CD4-positive, alpha-beta memory T cell (primary cell): ENCODE data around the gene SLC16A10. TPM values are rescaled to one million over a fixed set of nuclear protein-coding genes. Genes with fewer than 3 reads are reported as not detected.
"Not testable (repeated sequence)": the region's sequence is repeated elsewhere in the genome, so short reads cannot be mapped to it uniquely, and the experiment has no call there.

Source experiments
- CTCF ChIA-PET: fragments of 350-600 bp; sonication (Branson Sonifier 250); formaldehyde crosslinking; loops from one replicate; lab custom pipeline; 2021; ENCODE audit warnings: inconsistent platforms; ENCODE audit not compliant: partially characterized antibody; lab: Charles Lee
- POLR2A ChIA-PET: fragments of 350-600 bp; sonication (Branson Sonifier 250); formaldehyde crosslinking; loops from one replicate; lab custom pipeline; 2021; ENCODE audit not compliant: partially characterized antibody; lab: Charles Lee
- DNase-seq, 5 donors: peaks; one replicate each; pipeline versions ENCODE4 v3.0.0 to v3.0.0-alpha.2; 2020 to 2022; ENCODE audit warnings: mixed read lengths in 1 of 5
- H3K27ac ChIP-seq: one replicate; pipeline ENCODE4 v1.7.0; 2013; ENCODE audit warnings: low read depth, low read length
- H3K27me3 ChIP-seq: 2 replicates; pipeline ENCODE4 v1.7.0; 2013; ENCODE audit warnings: mild to moderate bottlenecking, low read length, moderate library complexity; ENCODE audit not compliant: insufficient read depth
- H3K36me3 ChIP-seq: 2 replicates; pipeline ENCODE4 v1.7.0; 2013; ENCODE audit warnings: mild to moderate bottlenecking, low read length, moderate library complexity; ENCODE audit not compliant: insufficient read depth
- H3K4me1 ChIP-seq: 2 replicates; pipeline ENCODE4 v1.7.0; 2013; ENCODE audit warnings: mild to moderate bottlenecking, low read length, moderate library complexity; ENCODE audit not compliant: insufficient read depth
- H3K4me3 ChIP-seq, 2 donors: one replicate each; pipeline ENCODE4 v1.7.0; 2013; ENCODE audit warnings: low read length in 2 of 2, mild to moderate bottlenecking in 1 of 2
- H3K9me3 ChIP-seq, 2 donors: one replicate each; pipeline ENCODE4 v1.7.0; 2013; ENCODE audit warnings: low read length in 2 of 2, control low read depth in 1 of 2; ENCODE audit not compliant: control insufficient read depth in 1 of 2
- H3K27ac Mint-ChIP-seq, 7 donors: one replicate each; pipeline ENCODE4 v1.8.0; 2020 to 2021; ENCODE audit warnings: mixed read lengths in 7 of 7, mild to moderate bottlenecking in 6 of 7, inconsistent platforms in 3 of 7, moderate library complexity in 3 of 7
- H3K27me3 Mint-ChIP-seq, 2 donors: one replicate each; pipeline ENCODE4 v1.8.0; 2020 to 2021; ENCODE audit warnings: mixed read lengths in 2 of 2
- H3K36me3 Mint-ChIP-seq, 2 donors: one replicate each; pipeline ENCODE4 v1.8.0; 2020 to 2021; ENCODE audit warnings: mixed read lengths in 2 of 2, inconsistent platforms in 1 of 2, mild to moderate bottlenecking in 1 of 2
- H3K4me1 Mint-ChIP-seq, 4 donors: one replicate each; pipeline ENCODE4 v1.8.0; 2020 to 2021; ENCODE audit warnings: mixed read lengths in 4 of 4, mild to moderate bottlenecking in 1 of 4
- H3K4me3 Mint-ChIP-seq, 8 donors: one replicate each; pipeline ENCODE4 v1.8.0; 2020 to 2021; ENCODE audit warnings: mixed read lengths in 8 of 8, mild to moderate bottlenecking in 7 of 8, moderate library complexity in 6 of 8, inconsistent platforms in 3 of 8
- H3K9me3 Mint-ChIP-seq, 8 donors: one replicate each; pipeline ENCODE4 v1.8.0; 2020 to 2021; ENCODE audit warnings: mixed read lengths in 8 of 8, mild to moderate bottlenecking in 5 of 8, inconsistent platforms in 3 of 8, moderate library complexity in 1 of 8
- intact Hi-C: fragments of 100-400 bp; cut with micrococcal nuclease; formaldehyde crosslinking; loops from one replicate; pipeline ENCODE4 v1.15.1; 2023
- polyA plus RNA-seq, 2 donors: library from polyadenylated mRNA; unstranded; fragments of 300-500 nt; fragmentation: Illumina TruSeq; gene quantifications; one replicate each; pipeline ENCODE4 v1.2.3, GENCODE V29; 2021
- total RNA-seq, 2 experiments: library from RNA; stranded (reverse); gene quantifications; one replicate each; pipeline ENCODE4 v1.2.3, GENCODE V29; 2021

SLC16A10 gene
- total and polyA plus RNA-seq, 4 experiments from 2014 or later = 5.6 to 11.2 (median 8.7) TPM

DNA sequence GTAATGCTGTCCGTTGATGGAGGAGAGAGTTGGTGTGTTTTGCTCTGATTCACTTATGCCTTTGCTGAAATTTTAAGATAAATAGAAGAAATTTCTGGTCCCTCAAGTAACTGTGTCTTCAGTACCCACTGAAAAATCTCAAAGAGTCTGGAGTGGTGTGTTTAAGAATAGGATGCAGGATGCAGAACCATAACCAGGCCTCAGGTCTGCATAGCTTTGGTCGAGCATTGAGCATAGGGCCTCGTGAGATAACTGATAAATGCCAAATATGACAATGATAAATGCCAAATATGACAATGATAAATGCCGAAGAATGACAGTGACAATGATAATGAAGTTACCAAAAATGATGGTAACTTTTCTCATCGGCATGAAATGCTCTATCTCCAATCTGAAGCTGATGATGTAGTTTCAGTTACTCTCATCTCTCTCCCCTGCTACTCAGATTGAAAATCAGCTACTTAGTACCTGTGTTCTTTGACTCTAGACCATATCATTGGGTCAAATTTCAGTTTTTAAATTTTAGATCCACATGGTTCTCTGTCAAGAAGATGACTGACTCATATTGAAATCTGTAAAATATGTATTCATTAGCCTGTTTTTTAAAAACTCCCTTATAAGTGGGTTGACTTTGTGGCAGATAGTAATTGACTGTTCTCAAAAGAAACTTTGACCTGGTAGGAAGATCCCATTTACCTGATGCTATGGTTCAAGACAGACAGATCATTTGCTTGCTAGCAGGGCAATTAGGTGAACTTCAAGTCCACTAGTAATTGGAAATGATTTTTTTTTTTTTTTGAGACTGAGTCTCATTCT is 96.6 kb downstream of the SLC16A10 start:
- Histone ChIP-seq H3K27me3 (no peaks in the 10 kb centered on the region), H3K9me3 (no peaks in the 10 kb centered on the region), H3K4me3 (no peak overlapping the region), H3K27ac (no peak overlapping the region), H3K4me1 (no peaks in the 10 kb centered on the region), H3K36me3 (no peaks in the 10 kb centered on the region)
- no peaks in the 10 kb centered on the region for H3K9me3 Mint-ChIP-seq
- intact Hi-C loops = no loop called here
- no peak for DNase-seq
- no peak overlapping the region for H3K27ac Mint-ChIP-seq
- no peak overlapping the region for H3K4me3 Mint-ChIP-seq
- H3K36me3 Mint-ChIP-seq = peaks cover 0 to 9% of the 10 kb centered on the region in 2 donors
- H3K4me1 Mint-ChIP-seq = peaks cover 0 to 1% (median 0%) of the 10 kb centered on the region in 4 donors
- CTCF ChIA-PET = interaction anchor here (1.0 to 2.7 kb wide), 2 partner anchors 26 to 126 kb away, joined by 3 to 9 read pairs; no protein-coding TSS in a partner anchor
- H3K27me3 Mint-ChIP-seq = no peaks in the 10 kb centered on the region
- POLR2A ChIA-PET = no interaction called here

DNA sequence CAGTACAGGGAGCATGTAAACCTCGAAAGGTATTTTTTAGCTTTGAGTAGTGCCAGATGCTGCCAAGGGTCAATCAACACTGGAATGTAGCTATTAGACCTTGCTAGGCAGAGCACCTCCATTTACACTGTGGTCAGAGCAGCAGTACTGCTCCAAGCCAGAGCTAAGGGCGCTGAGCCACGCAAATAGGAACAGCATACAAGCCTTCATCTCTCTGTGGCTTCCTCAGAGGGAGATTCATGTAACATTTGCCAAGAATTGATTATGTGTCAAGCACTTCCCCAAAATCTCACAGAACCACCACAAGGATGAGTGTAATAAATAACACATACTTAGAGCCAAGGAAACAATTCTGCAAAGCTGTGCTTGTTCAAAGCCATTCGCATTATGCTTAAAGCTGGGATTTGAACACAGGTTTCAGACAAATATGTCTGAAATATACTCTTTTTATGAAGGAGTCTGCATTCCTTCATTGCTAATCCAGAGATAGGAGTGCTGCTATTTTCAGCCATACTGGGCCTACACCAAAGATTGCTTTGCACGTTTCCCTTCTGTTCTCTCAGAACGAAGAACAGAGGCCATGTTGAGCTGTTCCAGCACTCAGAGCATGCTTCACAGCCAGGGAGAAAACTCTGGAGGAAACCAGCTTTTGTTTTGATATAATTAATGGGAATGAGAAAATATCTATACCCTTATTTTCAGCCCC is 97.7 kb downstream of the SLC16A10 start:
- CTCF ChIA-PET = interaction anchor here (2.7 kb wide), 1 partner anchor 25 kb away, joined by 9 read pairs; no protein-coding TSS in a partner anchor

DNA sequence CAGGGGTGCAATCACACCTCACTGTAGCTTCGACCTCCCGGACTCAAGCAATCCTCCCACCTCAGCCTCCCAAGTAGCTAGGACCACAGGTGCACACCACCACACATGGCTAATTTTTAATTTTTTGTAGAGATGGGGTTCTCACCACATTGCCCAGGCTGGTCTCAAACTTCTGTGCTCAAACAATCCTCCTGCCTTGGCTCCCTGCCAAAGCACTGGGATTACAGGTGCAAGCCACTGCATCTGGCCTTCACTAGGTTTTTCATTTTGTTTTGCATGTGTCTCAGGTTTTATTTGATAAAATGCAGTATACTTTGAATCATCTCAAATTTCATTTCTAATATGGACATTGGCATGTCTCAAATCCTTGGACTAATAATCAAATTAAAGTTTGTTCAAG is 98.7 kb downstream of the SLC16A10 start:
- ChIA-PET CTCF (interaction anchor here (2.7 kb wide), 1 partner anchor 24 kb away, joined by 9 read pairs; no protein-coding TSS in a partner anchor), POLR2A (no interaction called here)
- H3K27me3 ChIP-seq = no peaks in the 10 kb centered on the region
- no peaks in the 10 kb centered on the region for H3K9me3 ChIP-seq
- Mint-ChIP-seq H3K4me3 (no peak overlapping the region), H3K4me1 (peaks cover 0 to 1% (median 0%) of the 10 kb centered on the region in 4 donors), H3K27ac (no peak overlapping the region), H3K9me3 (peaks cover 0 to 2% (median 0%) of the 10 kb centered on the region in 8 donors), H3K27me3 (no peaks in the 10 kb centered on the region), H3K36me3 (peaks cover 0 to 7% of the 10 kb centered on the region in 2 donors)
- DNase-seq = no peak
- intact Hi-C loops = no loop called here
- no peaks in the 10 kb centered on the region for H3K4me1 ChIP-seq
- no peaks in the 10 kb centered on the region for H3K36me3 ChIP-seq
- no peak overlapping the region for H3K4me3 ChIP-seq
- no peak overlapping the region for H3K27ac ChIP-seq

More for the DNA sequence above, 97.7 kb downstream of the SLC16A10 start:
- Mint-ChIP-seq H3K4me3 (no peak overlapping the region), H3K27ac (no peak overlapping the region), H3K4me1 (peaks cover 0 to 1% (median 0%) of the 10 kb centered on the region in 4 donors), H3K9me3 (peaks cover 0 to 2% (median 0%) of the 10 kb centered on the region in 8 donors), H3K36me3 (peaks cover 0 to 7% of the 10 kb centered on the region in 2 donors), H3K27me3 (no peaks in the 10 kb centered on the region)
- Histone ChIP-seq H3K9me3 (no peaks in the 10 kb centered on the region), H3K36me3 (no peaks in the 10 kb centered on the region), H3K4me1 (no peaks in the 10 kb centered on the region), H3K4me3 (no peak overlapping the region), H3K27ac (no peak overlapping the region), H3K27me3 (no peaks in the 10 kb centered on the region)
- no peak for DNase-seq
- intact Hi-C loops = no loop called here
- POLR2A ChIA-PET = no interaction called here

DNA sequence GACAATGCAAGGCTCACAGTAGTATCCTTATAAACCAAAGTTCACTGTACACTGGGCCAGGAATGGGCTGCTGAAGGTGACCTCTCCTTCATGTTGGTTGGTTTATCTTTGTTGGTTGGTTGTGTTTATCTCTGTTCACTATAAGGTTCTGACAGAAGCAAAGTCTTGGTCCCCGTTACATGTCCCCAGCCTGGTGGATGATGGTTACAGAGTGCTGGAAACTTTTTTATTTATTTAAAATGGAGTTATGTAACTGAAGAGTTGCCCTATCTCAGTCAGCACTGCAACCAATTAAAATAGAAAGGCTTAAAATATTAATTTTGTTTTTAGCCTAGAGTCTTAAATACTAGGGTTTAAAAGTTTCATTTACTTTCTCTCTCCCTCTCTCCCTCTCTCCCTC is 100.6 kb downstream of the SLC16A10 start:
- Mint-ChIP-seq H3K4me3 (no peak overlapping the region), H3K27me3 (no peaks in the 10 kb centered on the region), H3K27ac (no peak overlapping the region), H3K4me1 (peaks cover 0 to 6% (median 0%) of the 10 kb centered on the region in 4 donors), H3K36me3 (peaks cover 0 to 15% of the 10 kb centered on the region in 2 donors), H3K9me3 (peaks cover 0 to 6% (median 2%) of the 10 kb centered on the region in 8 donors)
- H3K4me3 ChIP-seq = no peak overlapping the region
- H3K9me3 ChIP-seq = no peaks in the 10 kb centered on the region
- no peak for DNase-seq
- POLR2A ChIA-PET = no interaction called here
- no peaks in the 10 kb centered on the region for H3K27me3 ChIP-seq
- intact Hi-C loops = no loop called here
- no peak overlapping the region for H3K27ac ChIP-seq
- CTCF ChIA-PET = no interaction called here
- H3K4me1 ChIP-seq = no peaks in the 10 kb centered on the region
- no peaks in the 10 kb centered on the region for H3K36me3 ChIP-seq

DNA sequence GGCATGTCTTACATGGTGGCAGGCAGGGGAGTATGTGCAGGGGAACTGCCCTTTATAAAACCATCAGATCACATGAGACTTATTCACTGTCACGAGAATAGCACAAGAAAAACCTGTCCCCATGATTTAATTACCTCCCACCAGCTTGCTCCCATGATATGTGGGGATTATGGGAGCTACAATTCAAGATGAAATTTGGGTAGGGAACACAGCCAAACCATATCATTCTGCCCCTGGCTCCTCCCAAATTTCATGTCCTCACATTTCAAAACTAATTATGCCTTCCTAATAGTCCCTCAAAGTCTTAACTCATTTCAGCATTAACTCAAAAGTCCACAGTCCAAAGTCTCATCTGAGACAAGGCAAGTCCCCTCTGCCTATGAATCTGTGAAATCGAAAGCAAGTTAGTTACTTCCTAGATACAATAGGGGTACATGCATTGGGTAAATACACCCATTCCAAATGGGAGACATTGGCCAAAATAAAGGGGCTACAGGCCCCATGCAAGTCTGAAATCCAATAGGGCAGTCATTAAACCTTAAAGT is 102.4 kb downstream of the SLC16A10 start:
- H3K36me3 ChIP-seq, H3K27me3 Mint-ChIP-seq, H3K27ac ChIP-seq, POLR2A ChIA-PET, CTCF ChIA-PET, H3K4me3 Mint-ChIP-seq, H3K27ac Mint-ChIP-seq, H3K27me3 ChIP-seq, H3K4me1 ChIP-seq, DNase-seq, H3K4me3 ChIP-seq, H3K9me3 Mint-ChIP-seq, H3K4me1 Mint-ChIP-seq, intact Hi-C loops, H3K9me3 ChIP-seq: not testable (repeated sequence)
- peaks cover 0 to 15% of the 10 kb centered on the region in 2 donors for H3K36me3 Mint-ChIP-seq

DNA sequence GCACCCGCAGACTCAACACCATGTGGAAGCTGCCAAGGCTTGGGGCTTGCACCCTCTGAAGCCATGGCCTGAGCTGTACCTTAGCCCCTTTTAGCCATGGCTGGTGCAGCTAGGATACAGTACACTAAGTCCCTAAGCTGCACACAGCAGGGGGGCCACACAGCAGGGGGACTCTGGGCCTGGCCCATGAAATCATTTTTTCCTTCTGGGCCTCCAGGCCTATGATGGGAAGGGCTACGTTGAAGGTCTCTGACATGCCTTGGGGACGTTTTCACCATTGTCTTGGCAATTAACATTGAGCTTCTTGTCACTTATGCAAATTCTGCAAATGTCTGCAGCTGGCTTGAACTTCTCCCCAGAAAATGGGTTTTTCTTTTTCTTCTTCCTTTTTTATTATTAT is 103.3 kb downstream of the SLC16A10 start:
- Histone ChIP-seq H3K36me3 (no peaks in the 10 kb centered on the region), H3K4me3 (no peak overlapping the region), H3K9me3 (no peaks in the 10 kb centered on the region), H3K27me3 (no peaks in the 10 kb centered on the region), H3K4me1 (no peaks in the 10 kb centered on the region), H3K27ac (no peak overlapping the region)
- peaks cover 0 to 6% (median under 1%) of the 10 kb centered on the region in 4 donors for H3K4me1 Mint-ChIP-seq
- no peak overlapping the region for H3K27ac Mint-ChIP-seq
- CTCF ChIA-PET = no interaction called here
- no peaks in the 10 kb centered on the region for H3K27me3 Mint-ChIP-seq
- POLR2A ChIA-PET = no interaction called here
- peaks cover 0 to 15% of the 10 kb centered on the region in 2 donors for H3K36me3 Mint-ChIP-seq
- H3K4me3 Mint-ChIP-seq = no peak overlapping the region
- no peak for DNase-seq
- H3K9me3 Mint-ChIP-seq = peaks cover 0 to 6% (median 2%) of the 10 kb centered on the region in 8 donors
- intact Hi-C loops = no loop called here

DNA sequence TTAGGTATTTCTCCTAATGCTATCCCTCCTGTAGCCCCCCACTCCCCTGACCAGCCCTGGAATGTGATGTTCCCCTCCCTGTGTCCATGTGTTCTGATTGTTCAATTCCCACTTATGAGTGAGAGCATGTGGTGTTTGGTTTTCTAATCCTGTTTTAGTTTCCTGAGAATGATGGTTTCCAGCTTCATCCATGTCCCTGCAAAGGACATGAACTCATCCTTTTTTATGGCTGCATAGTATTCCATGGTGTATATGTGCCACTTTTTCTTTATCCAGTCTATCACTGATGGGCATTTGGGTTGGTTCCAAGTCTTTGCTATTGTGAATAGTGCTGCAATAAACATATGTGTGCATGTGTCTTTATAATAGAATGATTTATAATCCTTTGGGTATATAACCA is 103.8 kb downstream of the SLC16A10 start:
- H3K4me1 ChIP-seq, DNase-seq, CTCF ChIA-PET, H3K27me3 ChIP-seq, intact Hi-C loops, H3K27me3 Mint-ChIP-seq, POLR2A ChIA-PET, H3K9me3 ChIP-seq, H3K4me3 Mint-ChIP-seq, H3K27ac ChIP-seq, H3K4me1 Mint-ChIP-seq, H3K36me3 ChIP-seq, H3K27ac Mint-ChIP-seq, H3K4me3 ChIP-seq, H3K9me3 Mint-ChIP-seq: not testable (repeated sequence)
- H3K36me3 Mint-ChIP-seq = peaks cover 0 to 15% of the 10 kb centered on the region in 2 donors
